Spleen (tissue), 7 donors: ENCODE measurements around the gene SELENOH.

Experiments
- POLR2AphosphoS5 ChIP-seq, 3 donors: sonication (generic); formaldehyde crosslinking; IDR thresholded peaks; one replicate each; pipeline ENCODE4 v1.5.1; 2017; ENCODE audit warnings: antibody characterized with exemption in 3 of 3
- TF ChIP-seq, protein P1 (sequence below), 11 experiments: fragments of 200-600 bp in 7 of 11; fragments of 450-650 bp in 4 of 11; sonication (generic) in 4 of 11; IDR thresholded peaks in 8 of 11; conservative IDR thresholded peaks in 3 of 11; 1 replicate in 7 of 11; 2 replicates in 4 of 11; pipeline versions ENCODE4 v1.4.0 to v1.8.0; 2016 to 2021; ENCODE audit warnings: antibody characterized with exemption in 11 of 11, inconsistent platforms in 4 of 11, mild to moderate bottlenecking in 1 of 11
- donor health status: DM: no; HTN: no; CAD: no; lungs with moderate emphysema.
- donor health status: DM: no; HTN: no; CAD: no.
- donor health status: DM: no; HTN: no; CAD: no.

GRCh38 chr11:57764972-57765371, 23.7 kb downstream of the SELENOH start:
- TF ChIP-seq, protein P1, sequence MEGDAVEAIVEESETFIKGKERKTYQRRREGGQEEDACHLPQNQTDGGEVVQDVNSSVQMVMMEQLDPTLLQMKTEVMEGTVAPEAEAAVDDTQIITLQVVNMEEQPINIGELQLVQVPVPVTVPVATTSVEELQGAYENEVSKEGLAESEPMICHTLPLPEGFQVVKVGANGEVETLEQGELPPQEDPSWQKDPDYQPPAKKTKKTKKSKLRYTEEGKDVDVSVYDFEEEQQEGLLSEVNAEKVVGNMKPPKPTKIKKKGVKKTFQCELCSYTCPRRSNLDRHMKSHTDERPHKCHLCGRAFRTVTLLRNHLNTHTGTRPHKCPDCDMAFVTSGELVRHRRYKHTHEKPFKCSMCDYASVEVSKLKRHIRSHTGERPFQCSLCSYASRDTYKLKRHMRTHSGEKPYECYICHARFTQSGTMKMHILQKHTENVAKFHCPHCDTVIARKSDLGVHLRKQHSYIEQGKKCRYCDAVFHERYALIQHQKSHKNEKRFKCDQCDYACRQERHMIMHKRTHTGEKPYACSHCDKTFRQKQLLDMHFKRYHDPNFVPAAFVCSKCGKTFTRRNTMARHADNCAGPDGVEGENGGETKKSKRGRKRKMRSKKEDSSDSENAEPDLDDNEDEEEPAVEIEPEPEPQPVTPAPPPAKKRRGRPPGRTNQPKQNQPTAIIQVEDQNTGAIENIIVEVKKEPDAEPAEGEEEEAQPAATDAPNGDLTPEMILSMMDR (IDR thresholded peaks at IDR 0.05 in 8 of 11, conservative IDR thresholded peaks at IDR 0.05 in 3 of 11): no peak
- TF ChIP-seq POLR2AphosphoS5 (IDR thresholded peaks at IDR 0.05): no peak
